Inflammatory macrophage treated with lipopolysaccharide for 1 hour (primary cell): ENCODE measurements around the gene GNGT2.
"Not testable (repeated sequence)": the region's sequence is repeated elsewhere in the genome, so short reads cannot be mapped to it uniquely, and the experiment has no call there.

Experiments
- DNase-seq, 2 donors: peaks; one replicate each; pipeline ENCODE4 v3.0.0-alpha.2; 2020 to 2022

Gene GNGT2

GRCh38 chr17:49203796-49204195, 6.6 kb downstream of the GNGT2 start:
- DNase-seq: no peak

- no peak for DNase-seq
Measured at GRCh38 chr17:49201481-49201927, 8.9 kb downstream of the GNGT2 start.

- no peak for DNase-seq
Measured at GRCh38 chr17:49200423-49201083, 9.8 kb downstream of the GNGT2 start.

- peak; percentile 22 to 51 for DNase-seq
Measured at GRCh38 chr17:49198211-49198610, 12.2 kb downstream of the GNGT2 start.

- no peak for DNase-seq
Measured at GRCh38 chr17:49197346-49197998, 12.9 kb downstream of the GNGT2 start.

- peak; percentile 36 to 59 for DNase-seq
Measured at GRCh38 chr17:49196520-49196919, 13.9 kb downstream of the GNGT2 start.

- no peak for DNase-seq
Measured at GRCh38 chr17:49195751-49196150, 14.6 kb downstream of the GNGT2 start.

- no peak for DNase-seq
Measured at GRCh38 chr17:49194297-49194607, 16.1 kb downstream of the GNGT2 start.

GRCh38 chr17:49193513-49194296, 16.7 kb downstream of the GNGT2 start:
- DNase-seq: peak; percentile 67 to 69

- peak; percentile 88 to 98 for DNase-seq
Measured at GRCh38 chr17:49191917-49192741, 18.2 kb downstream of the GNGT2 start.

- no peak for DNase-seq
Measured at GRCh38 chr17:49191409-49191916, 18.9 kb downstream of the GNGT2 start.

GRCh38 chr17:49190932-49191331, 19.4 kb downstream of the GNGT2 start:
- no peak for DNase-seq

- no peak for DNase-seq
Measured at GRCh38 chr17:49187301-49187700, 23.1 kb downstream of the GNGT2 start.

GRCh38 chr17:49185381-49185780, 25.0 kb downstream of the GNGT2 start:
- DNase-seq: not testable (repeated sequence)

GRCh38 chr17:49184522-49184921, 25.9 kb downstream of the GNGT2 start:
- DNase-seq: not testable (repeated sequence)

- DNase-seq: no peak
Measured at GRCh38 chr17:49183801-49184200, 26.6 kb downstream of the GNGT2 start.

- DNase-seq: no peak
Measured at GRCh38 chr17:49183341-49183740, 27.0 kb downstream of the GNGT2 start.

- no peak for DNase-seq
Measured at GRCh38 chr17:49180998-49181635, 29.3 kb downstream of the GNGT2 start.

GRCh38 chr17:49180303-49180702, 30.1 kb downstream of the GNGT2 start:
- peak; percentile 47 to 87 for DNase-seq

GRCh38 chr17:49175978-49176377, 34.4 kb downstream of the GNGT2 start:
- not testable (repeated sequence) for DNase-seq

- not testable (repeated sequence) for DNase-seq
Measured at GRCh38 chr17:49170711-49171110, 39.7 kb downstream of the GNGT2 start.

GRCh38 chr17:49170216-49170615, 40.2 kb downstream of the GNGT2 start:
- DNase-seq: no peak
